Measurements from ENCODE around the gene FNBP1.

The FNBP1 gene

GRCh38 chr9:130054325-130054786 is 11.4 kb upstream of the FNBP1 start:
- TF ChIP-seq POLR2A (IDR thresholded peaks at IDR 0.05; ENCODE audit: low read depth, low read length) = no peak
- DNase-seq (ENCODE audit: insufficient read length, low spot score) (no peak), FAIRE-seq (no peak)

DNA sequence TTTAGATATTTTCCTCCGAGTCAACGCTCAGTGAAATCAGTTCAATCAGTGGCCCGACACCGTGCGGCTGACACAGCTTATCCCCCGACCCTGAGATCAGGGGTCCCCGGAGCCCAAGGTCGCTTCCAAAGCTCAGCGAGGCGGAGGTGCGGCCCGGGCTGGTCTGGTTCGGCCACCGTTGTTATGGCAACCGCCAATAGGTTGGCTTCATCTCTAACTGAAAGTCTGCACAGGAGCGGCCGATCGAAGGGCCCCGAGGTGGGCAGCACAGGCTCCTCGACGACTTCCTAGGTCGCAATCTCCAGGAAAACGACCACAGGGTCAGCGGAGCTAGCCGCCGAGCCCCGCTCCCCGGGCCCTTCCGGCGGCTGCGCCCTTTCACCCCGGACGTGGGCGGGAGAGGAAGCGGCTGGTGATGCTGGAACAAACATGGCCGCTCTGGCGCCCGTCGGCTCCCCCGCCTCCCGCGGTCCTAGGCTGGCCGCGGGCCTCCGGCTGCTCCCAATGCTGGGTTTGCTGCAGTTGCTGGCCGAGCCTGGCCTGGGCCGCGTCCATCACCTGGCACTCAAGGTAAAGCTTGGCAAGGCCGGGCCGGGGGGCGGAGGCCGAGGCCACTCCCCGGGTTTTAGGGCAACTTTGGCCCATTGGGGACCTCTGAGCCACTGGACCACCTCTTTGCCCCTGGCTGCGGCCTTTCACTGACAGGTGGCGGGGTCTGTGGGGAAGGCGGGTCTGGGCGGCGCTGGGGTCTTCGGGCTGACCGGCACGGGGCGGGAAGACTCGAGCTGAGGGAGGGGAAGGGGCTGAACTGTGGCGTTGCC is 10.7 kb upstream of the FNBP1 start, which contains the start of gene GPR107:
Gene GPR107, plus strand, starts transcription at position 403 of the 821 bp plus-strand sequence. Its CDS starts 27 bp downstream, at position 430.
- peak; percentile 60 for TF ChIP-seq POLR2A (IDR thresholded peaks at IDR 0.05; ENCODE audit: low read depth, low read length)
- peak; percentile 65 for DNase-seq (ENCODE audit: insufficient read length, low spot score)
- FAIRE-seq = no peak

GRCh38 chr9:130053109-130053503 is 10.1 kb upstream of the FNBP1 start:
- DNase-seq (ENCODE audit: insufficient read length, low spot score) = no peak
- no peak for FAIRE-seq
- no peak for TF ChIP-seq POLR2A (IDR thresholded peaks at IDR 0.05; ENCODE audit: low read depth, low read length)

DNA sequence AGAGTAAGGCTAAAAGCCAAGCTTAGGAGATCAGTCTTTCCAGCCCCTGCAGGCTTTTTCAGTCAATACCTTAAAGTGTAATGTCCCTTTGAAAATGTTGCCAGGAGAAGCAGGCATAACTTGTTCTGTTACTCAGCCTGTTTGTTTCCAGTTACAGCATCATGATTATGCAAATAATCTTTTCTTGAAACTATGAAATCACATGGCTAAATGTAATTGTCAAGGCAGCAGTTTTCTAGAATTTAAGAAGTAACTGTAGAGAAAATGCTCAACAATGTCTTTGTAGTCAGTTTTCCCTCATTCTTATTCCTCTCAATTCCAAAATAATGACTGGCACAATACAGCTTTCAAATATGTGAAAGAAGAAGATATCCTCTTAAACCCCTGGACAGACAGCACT is 8.9 kb upstream of the FNBP1 start:
- FAIRE-seq (no peak), DNase-seq (ENCODE audit: insufficient read length, low spot score) (no peak)
- TF ChIP-seq POLR2A (IDR thresholded peaks at IDR 0.05; ENCODE audit: low read depth, low read length) = no peak

DNA sequence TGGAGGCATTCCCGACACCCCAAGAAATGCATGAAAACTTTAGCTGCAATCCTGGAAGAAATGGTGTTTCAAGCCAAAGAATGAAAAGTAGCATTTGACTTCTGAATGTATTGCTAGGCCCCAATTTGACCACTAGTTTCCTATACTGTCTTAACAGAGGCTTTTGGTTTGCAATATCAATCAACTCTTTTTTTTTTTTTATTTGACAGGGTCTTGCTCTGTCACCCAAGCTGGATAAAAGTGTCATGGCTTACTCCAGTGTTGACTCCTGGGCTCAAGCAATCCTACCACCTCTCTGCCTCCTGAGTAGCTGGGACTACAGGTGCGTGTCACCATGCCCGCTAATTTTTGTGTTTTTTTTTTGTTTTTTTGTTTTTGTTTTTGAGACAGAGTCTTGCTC is 7.5 kb upstream of the FNBP1 start:
- no peak for FAIRE-seq
- no peak for TF ChIP-seq POLR2A (IDR thresholded peaks at IDR 0.05; ENCODE audit: low read depth, low read length)
- no peak for DNase-seq (ENCODE audit: insufficient read length, low spot score)

DNA sequence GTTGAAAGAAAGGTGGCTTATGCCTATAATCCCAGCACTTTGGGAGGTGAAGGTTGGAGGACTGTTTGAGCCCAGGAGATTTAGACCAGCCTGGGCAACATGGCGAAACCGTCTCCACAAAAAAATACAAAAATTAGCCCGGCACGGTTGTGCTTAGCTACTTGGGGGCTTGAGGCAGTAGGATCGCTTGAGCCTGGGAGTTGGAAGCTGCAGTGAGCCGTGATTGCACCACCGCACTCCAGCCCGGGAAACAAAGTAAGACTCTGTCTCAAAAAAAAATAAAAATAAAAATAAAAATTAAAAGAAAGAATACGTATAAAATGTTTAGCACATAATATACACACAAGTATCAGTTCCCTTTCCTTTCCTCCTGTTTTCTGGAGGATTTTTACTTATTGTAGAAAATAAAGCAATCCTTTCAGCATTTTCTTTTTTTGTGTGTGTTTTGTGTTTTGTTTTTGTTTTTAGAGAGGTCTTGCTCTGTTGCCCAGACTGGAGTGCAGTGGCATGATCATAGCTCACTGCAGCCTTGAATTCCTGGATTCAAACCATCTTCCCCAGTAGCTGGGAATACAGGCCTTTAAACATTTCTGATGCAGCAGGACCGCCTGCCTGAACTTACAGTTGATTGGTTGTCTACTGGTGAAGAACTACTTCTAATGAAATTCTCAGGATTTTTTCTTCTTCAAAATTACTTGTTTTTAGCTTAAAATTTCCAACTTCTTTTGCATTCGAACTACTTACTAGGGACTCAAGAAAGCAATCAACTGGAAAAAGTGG is 6.6 kb upstream of the FNBP1 start:
- no peak for TF ChIP-seq POLR2A (IDR thresholded peaks at IDR 0.05; ENCODE audit: low read depth, low read length)
- FAIRE-seq (no peak), DNase-seq (ENCODE audit: insufficient read length, low spot score) (no peak)

DNA sequence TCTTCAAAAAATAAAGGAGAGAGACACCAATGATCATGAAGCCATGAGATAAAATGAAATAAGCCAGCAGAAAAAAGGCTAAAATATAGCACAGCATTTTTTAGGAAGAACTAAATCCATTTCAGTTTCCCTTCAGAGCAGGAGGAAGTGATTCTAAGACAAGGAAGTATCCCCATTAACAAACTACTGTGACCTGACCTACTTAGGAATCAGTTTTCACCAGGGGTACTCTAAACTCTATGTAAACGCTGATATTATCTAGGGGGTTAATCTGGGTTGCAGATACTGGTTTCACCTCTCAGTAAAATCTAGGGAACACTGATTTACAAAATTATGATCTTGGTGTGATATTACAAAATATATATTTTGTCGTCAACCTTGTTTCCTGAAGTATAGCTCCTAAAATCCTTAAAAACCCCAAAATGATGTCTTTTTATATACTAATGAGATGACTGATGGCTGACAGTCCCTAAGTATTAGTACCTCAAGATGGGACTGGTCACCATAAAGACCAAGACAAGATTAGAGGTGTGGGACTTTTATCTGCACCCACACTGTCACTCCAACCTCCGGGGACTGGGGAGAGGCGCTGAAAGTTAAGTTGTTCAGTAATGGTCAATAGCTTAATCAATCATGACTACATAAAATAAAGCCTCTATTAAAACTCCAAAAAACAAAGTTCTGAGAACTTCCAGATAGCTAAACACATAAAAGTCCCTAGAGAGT is 2.9 kb upstream of the FNBP1 start:
- no peak for FAIRE-seq
- no peak for DNase-seq (ENCODE audit: insufficient read length, low spot score)
- TF ChIP-seq POLR2A (IDR thresholded peaks at IDR 0.05; ENCODE audit: low read depth, low read length) = no peak

GRCh38 chr9:130043654-130044623 is 950 bp upstream of the FNBP1 start:
- no peak for TF ChIP-seq POLR2A (IDR thresholded peaks at IDR 0.05; ENCODE audit: low read depth, low read length)
- no peak for DNase-seq (ENCODE audit: insufficient read length, low spot score)
- FAIRE-seq = no peak

DNA sequence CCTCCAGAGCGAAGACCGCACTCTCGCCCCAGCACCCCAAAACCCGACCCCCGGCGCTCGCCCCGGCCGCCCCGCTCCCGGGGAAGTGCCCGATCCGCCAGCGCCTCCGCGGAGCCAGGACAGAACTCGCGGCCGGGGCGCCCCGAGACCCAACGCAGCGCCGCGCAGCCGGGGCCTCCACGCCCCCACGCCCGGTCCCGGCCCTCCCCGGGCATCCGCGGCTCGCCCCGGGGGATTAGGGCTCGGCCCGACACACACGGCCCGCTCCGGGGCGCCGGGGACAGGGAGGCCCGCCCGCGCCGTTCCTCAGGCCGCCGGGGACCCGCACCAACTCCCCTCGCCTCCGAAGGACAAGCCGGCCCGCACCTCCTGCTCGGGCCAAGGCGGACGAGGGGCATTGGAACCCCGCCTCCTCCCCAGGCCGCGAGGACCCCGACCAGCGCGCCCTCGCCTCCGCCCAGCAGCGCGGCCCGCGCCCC is 544 bp downstream of the FNBP1 start:
- no peak for TF ChIP-seq POLR2A (IDR thresholded peaks at IDR 0.05; ENCODE audit: low read depth, low read length)
- DNase-seq (ENCODE audit: insufficient read length, low spot score) (no peak), FAIRE-seq (no peak)

DNA sequence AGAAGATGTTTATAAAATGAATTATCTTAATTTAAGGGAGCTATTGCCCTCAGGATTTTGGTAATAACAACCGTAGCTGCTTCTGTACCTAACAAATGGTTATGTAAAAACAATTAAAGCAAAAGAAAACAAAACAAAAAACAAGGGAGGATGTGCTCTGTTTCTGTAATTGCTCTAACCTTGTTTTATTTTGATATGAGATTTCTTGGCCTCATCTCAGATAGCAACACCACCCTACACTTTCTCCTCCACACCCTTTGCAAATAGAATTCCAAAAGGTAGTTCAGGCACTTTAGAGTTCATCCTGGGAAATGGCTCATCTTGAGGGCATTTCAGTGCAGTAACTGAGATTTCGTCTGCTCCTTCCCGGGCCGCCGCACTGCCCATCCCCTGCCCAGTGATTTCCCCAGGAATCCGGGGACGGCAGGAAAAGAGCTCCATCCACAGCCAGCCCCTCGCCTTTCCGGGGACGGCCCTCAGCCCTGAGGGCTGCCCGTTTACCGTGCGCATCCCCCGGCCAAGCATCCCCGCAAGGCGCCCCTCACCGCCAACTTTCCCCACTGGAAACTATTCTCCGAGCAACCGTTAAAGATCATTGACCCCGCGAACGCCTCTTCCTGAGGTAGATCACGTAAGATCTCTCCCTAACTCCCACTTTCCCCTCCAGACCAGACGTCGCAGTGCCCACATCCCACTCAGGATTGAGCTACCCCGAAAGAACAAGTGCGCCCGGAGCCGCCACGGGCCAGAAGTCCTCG is 1.2 kb downstream of the FNBP1 start:
- TF ChIP-seq POLR2A (IDR thresholded peaks at IDR 0.05; ENCODE audit: low read depth, low read length) = no peak
- no peak for DNase-seq (ENCODE audit: insufficient read length, low spot score)
- no peak for FAIRE-seq

DNA sequence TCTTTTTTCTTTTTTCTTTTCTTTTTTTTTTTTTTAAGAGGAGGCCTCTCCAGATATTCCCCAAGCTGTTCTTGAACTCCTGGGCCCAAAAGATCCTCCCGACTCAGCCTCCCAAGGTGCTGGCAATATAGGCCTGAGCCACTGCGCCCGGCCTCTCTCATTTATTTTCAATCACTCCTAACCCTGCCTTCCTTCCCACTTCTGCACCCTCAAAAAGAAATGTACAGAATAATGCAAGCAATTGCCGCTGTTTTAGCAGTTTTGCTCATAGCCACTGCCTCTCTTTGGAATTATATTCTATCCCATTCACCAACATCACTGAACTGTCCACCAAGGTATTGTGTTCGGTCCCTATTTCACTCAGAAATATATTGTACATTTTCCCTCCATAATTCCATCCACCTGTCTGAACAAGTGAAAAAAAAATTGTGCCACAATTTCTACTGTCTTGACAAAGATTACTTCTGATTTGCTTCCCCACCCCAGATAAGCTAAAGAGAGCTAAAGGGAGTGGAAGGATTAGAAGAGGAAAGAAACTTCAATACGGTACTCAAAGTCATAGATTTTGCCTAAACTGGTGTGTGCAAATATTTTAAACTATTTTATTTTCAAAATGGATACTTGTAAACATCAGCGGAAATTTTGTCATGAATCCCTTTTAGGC is 1.9 kb downstream of the FNBP1 start:
- no peak for DNase-seq (ENCODE audit: insufficient read length, low spot score)
- FAIRE-seq = no peak
- TF ChIP-seq POLR2A (IDR thresholded peaks at IDR 0.05; ENCODE audit: low read depth, low read length) = no peak

All from H54 (cell line).